Trophoblast cell (in vitro differentiated cells and primary cell): ENCODE data around the gene TMEM82.

Experiments used
- DNase-seq, 2 donors: peaks; one replicate each; pipeline ENCODE4 v3.0.0-alpha.2; 2016
- H2AFZ ChIP-seq: 2 replicates; pipeline ENCODE4 v1.6.1; 2013; ENCODE audit warnings: low read length, moderate library complexity, mild to moderate bottlenecking; ENCODE audit not compliant: insufficient read depth, poor library complexity
- H2AK5ac ChIP-seq: 2 replicates; pipeline ENCODE4 v1.6.1; 2013; ENCODE audit warnings: mild to moderate bottlenecking, low read length
- H2BK120ac ChIP-seq: 2 replicates; pipeline ENCODE4 v1.6.1; 2013; ENCODE audit warnings: low read length, mild to moderate bottlenecking, moderate library complexity; ENCODE audit not compliant: insufficient read depth, poor library complexity
- H2BK12ac ChIP-seq: 2 replicates; pipeline ENCODE4 v1.6.1; 2013; ENCODE audit warnings: mild to moderate bottlenecking, low read length, moderate library complexity
- H2BK5ac ChIP-seq: 2 replicates; pipeline ENCODE4 v1.6.1; 2013; ENCODE audit warnings: low read length, low read depth, moderate library complexity, mild to moderate bottlenecking; ENCODE audit not compliant: poor library complexity
- H3K14ac ChIP-seq: 2 replicates; pipeline ENCODE4 v1.6.1; 2013; ENCODE audit warnings: mild to moderate bottlenecking, low read length
- H3K18ac ChIP-seq: 2 replicates; pipeline ENCODE4 v1.6.1; 2013; ENCODE audit warnings: mild to moderate bottlenecking, low read length
- H3K23ac ChIP-seq: 2 replicates; pipeline ENCODE4 v1.6.1; 2013; ENCODE audit warnings: low read length
- H3K27ac ChIP-seq: 2 replicates; pipeline ENCODE4 v1.5.1; 2013; ENCODE audit warnings: low read depth, mild to moderate bottlenecking, inconsistent platforms, low read length, moderate library complexity
- H3K27me3 ChIP-seq: 2 replicates; pipeline ENCODE4 v1.6.1; 2013; ENCODE audit warnings: inconsistent platforms, mild to moderate bottlenecking, low read length, moderate library complexity; ENCODE audit not compliant: insufficient read depth
- H3K36me3 ChIP-seq, 2 experiments: 1 replicate in 1 of 2; 2 replicates in 1 of 2; pipeline ENCODE4 v1.6.1; 2013; ENCODE audit warnings: low read length in 2 of 2, mild to moderate bottlenecking in 2 of 2, moderate library complexity in 1 of 2; ENCODE audit not compliant: insufficient read depth in 2 of 2, control insufficient read depth in 1 of 2
- H3K4ac ChIP-seq: 2 replicates; pipeline ENCODE4 v1.6.1; 2013; ENCODE audit warnings: low read depth, mild to moderate bottlenecking, low read length, moderate library complexity
- H3K4me1 ChIP-seq, 2 experiments: 1 replicate in 1 of 2; 2 replicates in 1 of 2; pipeline ENCODE4 v1.6.1; 2013; ENCODE audit warnings: low read length in 2 of 2, mild to moderate bottlenecking in 2 of 2, moderate library complexity in 1 of 2; ENCODE audit not compliant: insufficient read depth in 2 of 2, control insufficient read depth in 1 of 2
- H3K4me2 ChIP-seq: 2 replicates; pipeline ENCODE4 v1.6.1; 2013; ENCODE audit warnings: inconsistent platforms, mild to moderate bottlenecking, low read length, moderate library complexity
- H3K4me3 ChIP-seq: 2 replicates; pipeline ENCODE4 v1.5.1; 2013; ENCODE audit warnings: mild to moderate bottlenecking, low read depth, low read length, inconsistent platforms
- H3K79me1 ChIP-seq: one replicate; pipeline ENCODE4 v1.6.1; 2013; ENCODE audit warnings: low read length
- H3K79me2 ChIP-seq: 2 replicates; pipeline ENCODE4 v1.6.1; 2013; ENCODE audit warnings: low read length, mild to moderate bottlenecking; ENCODE audit not compliant: control insufficient read depth, insufficient read depth, poor library complexity
- H3K9ac ChIP-seq: 2 replicates; pipeline ENCODE4 v1.6.1; 2013; ENCODE audit warnings: mild to moderate bottlenecking, low read length
- H3K9me3 ChIP-seq: 2 replicates; pipeline ENCODE4 v1.6.1; 2013; ENCODE audit warnings: low read depth, mild to moderate bottlenecking, control low read depth, inconsistent platforms, low read length; ENCODE audit not compliant: insufficient read depth
- H4K12ac ChIP-seq: 2 replicates; pipeline ENCODE4 v1.6.1; 2013; ENCODE audit warnings: low read depth, mild to moderate bottlenecking, low read length, moderate library complexity
- H4K8ac ChIP-seq: 2 replicates; pipeline ENCODE4 v1.6.1; 2013; ENCODE audit warnings: low read depth, mild to moderate bottlenecking, low read length, moderate library complexity
- H4K91ac ChIP-seq: one replicate; pipeline ENCODE4 v1.6.1; 2013; ENCODE audit warnings: low read depth, mild to moderate bottlenecking, low read length, moderate library complexity
- WGBS: extraction: QIAGEN DNeasy Blood & Tissue Kit; methylation state at CpG from one replicate; pipeline ENCODE4 v1.1.7; 2013; ENCODE audit warnings: missing lambda C conversion rate; ENCODE audit not compliant: insufficient read length, insufficient coverage; ENCODE audit errors: extremely low coverage; 5-methylcytosine and 5-hydroxymethylcytosine counted together

The TMEM82 gene

GRCh38 chr1:15736892-15737261 lies 5.4 kb upstream of the TMEM82 start:
- Histone ChIP-seq H3K27me3 (no peaks in the 10 kb centered on the region), H4K91ac (no peak overlapping the region), H2AK5ac (no peak overlapping the region), H3K4me3 (no peak overlapping the region), H3K27ac (no peak overlapping the region), H3K79me1 (peaks cover 9% of the 10 kb centered on the region), H4K8ac (no peak overlapping the region), H3K9me3 (peaks cover 2% of the 10 kb centered on the region), H3K9ac (no peak overlapping the region), H2BK120ac (no peak overlapping the region), H3K14ac (no peak overlapping the region), H2AFZ (no peak overlapping the region), H2BK12ac (no peak overlapping the region), H3K23ac (no peak overlapping the region), H3K4me2 (no peak overlapping the region), H2BK5ac (no peak overlapping the region), H3K4ac (no peak overlapping the region), H3K4me1 (peaks cover 22 to 25% of the 10 kb centered on the region in 2 experiments), H3K36me3 (peaks cover 25 to 29% of the 10 kb centered on the region in 2 experiments), H4K12ac (no peak overlapping the region), H3K79me2 (no peaks in the 10 kb centered on the region), H3K18ac (no peak overlapping the region)
- DNase-seq: no peak
- no CpG with 5 or more reads among the region's 6 CpGs for WGBS

- H2BK120ac ChIP-seq: no peak overlapping the region
- H3K9me3 ChIP-seq: peaks cover 2% of the 10 kb centered on the region
- no peak overlapping the region for H3K4ac ChIP-seq
- H3K4me3 ChIP-seq: no peak overlapping the region
- no peak overlapping the region for H2AFZ ChIP-seq
- peaks cover 18 to 21% of the 10 kb centered on the region in 2 experiments for H3K36me3 ChIP-seq
- no peak for DNase-seq
- H3K18ac ChIP-seq: no peak overlapping the region
- no peak overlapping the region for H3K23ac ChIP-seq
- no peaks in the 10 kb centered on the region for H3K79me2 ChIP-seq
- no peak overlapping the region for H3K4me2 ChIP-seq
- no peaks in the 10 kb centered on the region for H3K27me3 ChIP-seq
- peaks cover 9% of the 10 kb centered on the region for H3K79me1 ChIP-seq
- no peak overlapping the region for H2BK12ac ChIP-seq
- H3K9ac ChIP-seq: no peak overlapping the region
- no peak overlapping the region for H4K91ac ChIP-seq
- H3K27ac ChIP-seq: no peak overlapping the region
- no peak overlapping the region for H2AK5ac ChIP-seq
- H4K12ac ChIP-seq: no peak overlapping the region
- H2BK5ac ChIP-seq: no peak overlapping the region
- H4K8ac ChIP-seq: no peak overlapping the region
- WGBS: no CpG with 5 or more reads among the region's 20 CpGs
- H3K14ac ChIP-seq: no peak overlapping the region
- H3K4me1 ChIP-seq: peaks cover 22 to 25% of the 10 kb centered on the region in 2 experiments
Observed at GRCh38 chr1:15737324-15738319, 4.7 kb upstream of the TMEM82 start.

DNA sequence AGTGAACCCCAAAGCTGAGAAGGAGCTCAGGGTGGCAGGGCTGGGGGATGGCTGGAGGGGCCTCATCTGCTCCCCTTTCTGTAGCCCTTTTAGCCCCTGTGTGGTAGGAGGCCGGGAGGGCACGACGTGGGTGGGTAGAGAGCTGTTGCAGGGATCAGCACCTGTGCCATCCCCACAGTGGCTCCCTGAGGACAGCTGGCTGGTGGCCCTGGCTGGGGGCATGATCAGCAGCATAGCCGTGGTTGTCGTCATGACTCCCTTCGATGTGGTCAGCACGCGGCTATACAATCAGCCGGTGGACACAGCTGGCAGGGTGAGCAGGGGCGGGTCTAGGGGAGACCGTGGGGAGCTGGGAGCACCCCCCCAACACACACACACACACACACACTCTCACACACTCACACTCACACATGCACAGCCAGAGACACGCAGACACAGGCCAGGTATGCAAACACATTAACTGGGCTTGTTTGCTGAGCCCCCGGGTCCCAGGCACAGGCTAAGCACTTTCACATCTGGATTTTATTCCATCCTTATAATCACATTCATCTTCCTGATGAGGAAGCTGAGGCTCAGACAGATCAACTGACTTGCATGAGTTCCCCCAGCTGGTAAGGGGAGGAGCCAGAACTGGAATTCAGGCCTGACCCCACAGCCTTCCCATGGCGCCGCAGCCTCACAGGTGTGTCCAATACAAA lies 3.7 kb upstream of the TMEM82 start:
- no CpG with 5 or more reads among the region's 15 CpGs for WGBS

GRCh38 chr1:15739259-15739658 lies 3.0 kb upstream of the TMEM82 start:
- Histone ChIP-seq H3K4me1 (peaks cover 16 to 20% of the 10 kb centered on the region in 2 experiments), H3K23ac (no peak overlapping the region), H3K4ac (no peak overlapping the region), H2BK120ac (no peak overlapping the region), H3K4me3 (no peak overlapping the region), H3K27me3 (no peaks in the 10 kb centered on the region), H3K36me3 (peaks cover 2 to 6% of the 10 kb centered on the region in 2 experiments), H3K79me1 (peaks cover 6% of the 10 kb centered on the region), H3K18ac (no peak overlapping the region), H3K9me3 (peaks cover 2% of the 10 kb centered on the region), H2AK5ac (no peak overlapping the region), H2BK5ac (no peak overlapping the region), H3K79me2 (no peaks in the 10 kb centered on the region), H2AFZ (no peak overlapping the region), H4K12ac (no peak overlapping the region), H3K9ac (no peak overlapping the region), H2BK12ac (no peak overlapping the region), H3K27ac (no peak overlapping the region), H4K8ac (no peak overlapping the region), H4K91ac (no peak overlapping the region), H3K4me2 (no peak overlapping the region), H3K14ac (no peak overlapping the region)
- WGBS: no CpG with 5 or more reads among the region's 16 CpGs
- no peak for DNase-seq

More for the DNA sequence above, 3.7 kb upstream of the TMEM82 start:
- no peak overlapping the region for H2AFZ ChIP-seq
- no peak for DNase-seq
- H3K18ac ChIP-seq: no peak overlapping the region
- H3K9ac ChIP-seq: no peak overlapping the region
- peaks cover 9% of the 10 kb centered on the region for H3K79me1 ChIP-seq
- no peaks in the 10 kb centered on the region for H3K27me3 ChIP-seq
- H2BK120ac ChIP-seq: no peak overlapping the region
- H3K9me3 ChIP-seq: peaks cover 2% of the 10 kb centered on the region
- H3K14ac ChIP-seq: no peak overlapping the region
- H2AK5ac ChIP-seq: no peak overlapping the region
- no peak overlapping the region for H3K23ac ChIP-seq
- no peak overlapping the region for H4K8ac ChIP-seq
- H3K36me3 ChIP-seq: peaks cover 9 to 13% of the 10 kb centered on the region in 2 experiments
- H2BK5ac ChIP-seq: no peak overlapping the region
- H3K4ac ChIP-seq: no peak overlapping the region
- no peak overlapping the region for H4K12ac ChIP-seq
- H3K27ac ChIP-seq: no peak overlapping the region
- no peaks in the 10 kb centered on the region for H3K79me2 ChIP-seq
- no peak overlapping the region for H3K4me3 ChIP-seq
- H3K4me1 ChIP-seq: peaks cover 22 to 25% of the 10 kb centered on the region in 2 experiments
- H2BK12ac ChIP-seq: no peak overlapping the region
- no peak overlapping the region for H4K91ac ChIP-seq
- no peak overlapping the region for H3K4me2 ChIP-seq
